ENCODE measurements around the gene MUC16.
"Not testable (repeated sequence)": the region's sequence is repeated elsewhere in the genome, so short reads cannot be mapped to it uniquely, and the experiment has no call there.

MUC16 gene

DNA sequence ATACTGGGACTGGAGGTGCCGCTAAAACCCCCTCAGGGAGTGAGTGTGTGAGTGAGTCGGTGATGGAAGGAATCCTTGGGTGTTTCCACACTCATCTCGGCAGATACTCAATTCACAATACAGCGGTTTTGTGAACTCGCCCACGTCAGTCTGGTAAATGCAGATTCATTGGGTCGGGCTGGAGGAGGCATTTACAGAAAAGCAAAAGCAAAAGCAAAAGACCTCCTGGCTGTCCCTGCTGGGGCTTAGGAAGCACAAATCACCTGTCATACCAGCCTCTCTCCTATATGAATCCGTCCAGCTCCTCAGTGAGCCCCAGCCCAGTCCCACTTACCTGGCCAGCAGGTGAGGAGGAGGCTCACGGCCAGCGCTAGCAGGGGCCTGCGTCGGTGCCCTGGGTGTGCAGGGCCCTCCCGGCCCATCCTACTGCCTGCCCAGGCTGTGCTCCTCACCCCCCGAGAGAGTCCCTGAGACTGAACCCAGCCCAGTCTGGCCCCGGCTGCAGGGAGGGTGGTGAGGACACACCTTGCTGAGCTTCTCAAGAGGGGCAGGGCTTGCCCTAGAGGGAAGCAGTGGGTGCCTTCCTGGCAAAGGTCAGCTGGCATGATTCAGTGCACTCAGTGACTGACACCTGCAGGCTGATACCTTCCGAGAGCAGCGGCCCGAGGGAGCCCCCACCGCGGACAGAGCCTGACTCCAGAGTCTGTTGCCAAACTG is at the start of gene MUC16:
Gene MUC16 (minus strand): TSS at position 475 of the 717 bp plus-strand sequence.
- no peak for DNase-seq (ENCODE audit: low read depth in 2 of 2)

DNA sequence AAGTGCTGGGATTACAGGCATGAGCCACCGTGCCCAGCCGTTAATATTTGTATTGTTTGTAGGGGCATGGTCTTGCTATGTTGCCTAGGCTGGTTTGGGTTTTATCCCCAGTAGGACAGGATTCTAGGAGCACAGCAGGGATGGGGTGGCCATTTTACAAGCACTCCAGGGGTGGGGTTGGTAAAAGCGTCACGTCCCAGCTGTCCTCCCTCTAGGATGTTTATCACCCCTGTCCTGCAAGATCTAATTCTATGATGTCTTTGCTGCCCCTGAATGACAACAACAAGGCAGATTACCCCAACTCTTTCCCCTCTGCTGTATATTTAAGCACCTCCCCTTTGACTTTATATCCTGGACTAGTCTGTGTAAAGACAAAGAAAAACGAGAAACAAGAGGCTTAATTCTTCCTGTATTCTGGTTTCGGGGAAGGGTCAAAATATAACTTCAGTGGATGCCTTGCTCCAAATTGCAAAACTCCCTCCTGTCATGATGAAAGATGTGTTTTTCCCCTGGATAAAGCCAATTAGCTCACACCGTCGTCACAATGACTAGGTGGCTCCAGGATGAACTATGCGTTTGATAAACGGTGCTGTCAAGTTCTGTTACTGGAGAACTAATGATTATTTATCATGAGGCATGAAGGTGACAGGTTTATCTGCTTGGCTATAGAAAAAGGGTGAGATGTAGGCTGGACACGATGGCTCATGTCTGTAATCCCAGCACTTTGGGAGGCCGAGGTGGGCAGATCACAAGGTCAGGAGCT is 48.9 kb upstream of the MUC16 start:
- no peak for DNase-seq (ENCODE audit: low read depth in 2 of 2)

DNA sequence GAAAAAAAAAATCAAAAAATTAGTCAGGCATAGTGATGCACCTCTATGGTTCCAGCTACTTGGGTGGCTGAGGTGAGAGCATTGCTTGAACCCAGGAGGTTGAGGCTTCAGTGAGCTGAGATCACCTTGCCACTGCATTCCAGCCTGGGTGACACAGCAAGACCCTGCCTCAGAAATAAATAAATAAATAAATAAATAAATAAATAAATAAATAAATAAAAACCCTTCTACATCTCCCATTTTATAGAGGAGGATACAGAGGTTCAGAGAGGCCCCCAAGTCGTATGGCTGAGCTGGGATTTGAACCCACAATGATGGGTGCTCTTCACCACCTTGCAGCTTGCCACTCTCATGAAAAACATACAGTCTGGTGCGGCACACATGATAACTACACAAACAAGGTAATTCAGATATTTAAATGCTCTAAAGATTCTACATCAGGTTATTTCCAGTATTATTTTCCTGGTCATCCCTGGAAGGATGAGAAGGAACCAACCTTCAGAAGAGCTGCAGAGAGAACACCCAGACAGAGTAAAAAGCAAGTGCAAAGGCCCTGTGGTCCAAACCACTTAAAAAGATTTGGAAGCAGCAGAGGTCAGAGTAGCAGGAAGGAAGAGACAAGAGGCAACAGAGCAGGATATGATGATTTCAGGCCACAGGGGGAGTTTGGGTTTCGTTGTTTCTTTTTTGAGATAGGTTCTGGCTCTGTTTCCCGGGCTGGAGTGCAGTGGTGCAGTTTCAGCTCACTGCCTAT is 47.5 kb upstream of the MUC16 start:
- no peak for DNase-seq (ENCODE audit: low read depth in 2 of 2)

DNA sequence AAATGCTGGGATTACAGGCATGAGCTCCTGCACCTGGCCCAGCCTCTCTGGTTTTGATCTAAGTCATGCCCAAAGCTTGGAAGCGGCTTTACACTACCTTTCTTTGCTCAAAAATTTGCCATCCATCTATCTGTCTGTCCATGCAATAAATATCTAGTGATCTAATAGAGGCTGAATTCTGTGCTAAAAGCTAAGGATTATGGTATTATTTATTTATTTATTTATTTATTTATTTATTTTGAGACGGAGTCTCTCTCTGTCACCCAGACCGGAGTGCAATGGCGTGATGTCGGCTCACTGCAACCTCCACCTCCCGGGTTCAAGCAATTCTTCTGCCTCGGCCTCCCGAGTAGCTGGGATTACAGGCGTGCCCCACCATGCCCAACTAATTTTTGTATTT is 45.9 kb upstream of the MUC16 start:
- not testable (repeated sequence) for DNase-seq (ENCODE audit: low read depth in 2 of 2)

DNA sequence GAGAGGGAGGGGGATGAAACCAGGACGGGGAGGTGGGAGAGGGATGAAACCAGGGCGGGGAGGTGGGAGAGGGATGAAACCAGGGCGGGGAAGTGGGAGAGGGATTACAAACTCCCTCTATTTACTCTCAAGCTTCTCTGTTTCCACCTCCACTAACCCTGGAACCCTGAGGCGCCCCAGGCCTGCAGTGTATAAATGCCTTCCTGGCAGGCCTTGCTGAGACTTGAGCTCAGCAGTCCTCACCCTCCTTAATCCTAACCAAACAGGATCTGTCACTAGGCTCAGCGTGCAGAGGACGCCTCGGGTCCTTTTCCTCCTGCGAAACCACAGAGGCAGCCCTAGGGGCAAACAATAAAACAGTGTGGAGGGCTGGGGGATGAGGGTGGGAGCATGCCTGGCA is 44.6 kb upstream of the MUC16 start:
- no peak for DNase-seq (ENCODE audit: low read depth in 2 of 2)

DNA sequence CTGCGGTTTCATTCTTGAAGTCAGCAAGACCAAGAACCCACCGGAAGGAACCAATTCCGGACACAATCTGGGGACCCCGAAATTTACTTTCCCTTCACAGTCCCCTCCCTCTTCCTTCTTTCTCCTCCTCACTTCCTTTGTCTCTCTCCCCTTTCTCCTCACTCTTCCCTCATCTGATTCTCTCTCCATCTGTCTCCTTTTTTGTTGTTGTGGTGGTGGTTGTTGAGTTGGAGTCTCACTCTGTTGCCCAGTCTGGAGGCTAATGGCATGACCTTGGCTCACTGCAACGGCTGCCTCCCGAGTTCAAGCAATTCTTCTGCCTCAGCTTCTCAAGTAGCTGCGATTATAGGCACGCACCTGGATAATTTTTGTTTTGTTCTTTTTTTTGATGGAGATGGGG is 44.0 kb upstream of the MUC16 start:
- DNase-seq (ENCODE audit: low read depth in 2 of 2): no peak

DNA sequence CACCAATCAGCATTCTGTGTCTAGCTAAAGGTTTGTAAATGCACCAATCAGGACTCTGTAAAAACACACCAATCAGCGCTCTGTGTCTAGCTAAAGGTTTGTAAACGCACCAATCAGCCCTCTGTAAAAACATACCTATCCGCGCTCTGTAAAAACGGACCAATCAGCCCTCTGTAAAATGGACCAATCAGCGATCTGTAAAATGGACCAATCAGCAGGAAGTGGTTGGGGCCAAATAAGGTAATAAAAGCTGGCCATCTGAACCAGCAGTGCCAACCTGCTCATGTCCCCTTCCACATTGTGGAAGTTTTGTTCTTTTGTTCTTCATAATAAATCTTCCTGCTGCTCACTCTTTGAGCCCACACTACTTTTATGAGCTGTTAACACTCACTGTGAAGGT is 43.5 kb upstream of the MUC16 start:
- DNase-seq (ENCODE audit: low read depth in 2 of 2): not testable (repeated sequence)

DNA sequence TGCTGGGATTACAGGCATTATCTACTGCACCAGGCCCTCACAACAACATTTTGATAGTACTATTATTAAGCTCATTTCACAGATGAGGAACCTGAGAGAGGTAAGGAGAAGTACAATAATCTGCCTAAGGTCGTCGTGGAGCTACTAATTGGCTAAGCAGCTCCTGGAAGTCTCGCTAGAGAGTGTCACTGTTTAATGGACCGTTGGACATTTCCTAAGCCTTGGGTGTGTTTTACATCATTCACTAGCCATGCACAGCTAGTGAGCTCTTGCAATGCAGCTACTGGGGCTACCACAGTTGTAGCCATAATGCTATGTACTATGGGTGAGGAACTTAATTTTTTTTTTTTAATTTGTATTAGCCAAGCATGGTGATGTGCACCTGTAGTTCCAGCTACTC is 42.7 kb upstream of the MUC16 start:
- DNase-seq (ENCODE audit: low read depth in 2 of 2): no peak

DNA sequence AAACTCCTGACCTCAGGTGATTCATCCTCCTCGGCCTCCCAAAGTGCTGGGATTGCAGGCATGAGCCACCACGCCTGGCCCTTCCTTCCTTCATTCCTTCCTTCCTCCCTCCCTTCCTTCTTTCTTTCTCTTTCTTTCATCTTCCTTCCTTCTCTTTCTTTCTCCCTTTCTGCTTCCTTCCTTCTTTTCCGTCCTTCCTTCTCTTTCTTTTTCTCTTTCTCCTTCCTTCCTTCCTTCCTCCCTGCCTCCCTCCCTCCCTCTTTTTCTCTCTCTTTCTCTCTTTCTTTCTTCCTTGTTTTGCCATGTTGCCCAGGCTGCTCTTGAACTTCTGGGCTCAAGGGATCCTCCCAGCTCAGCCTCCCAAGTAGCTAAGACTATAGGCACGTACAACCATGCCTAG is 36.5 kb upstream of the MUC16 start:
- no peak for DNase-seq (ENCODE audit: low read depth in 2 of 2)

DNA sequence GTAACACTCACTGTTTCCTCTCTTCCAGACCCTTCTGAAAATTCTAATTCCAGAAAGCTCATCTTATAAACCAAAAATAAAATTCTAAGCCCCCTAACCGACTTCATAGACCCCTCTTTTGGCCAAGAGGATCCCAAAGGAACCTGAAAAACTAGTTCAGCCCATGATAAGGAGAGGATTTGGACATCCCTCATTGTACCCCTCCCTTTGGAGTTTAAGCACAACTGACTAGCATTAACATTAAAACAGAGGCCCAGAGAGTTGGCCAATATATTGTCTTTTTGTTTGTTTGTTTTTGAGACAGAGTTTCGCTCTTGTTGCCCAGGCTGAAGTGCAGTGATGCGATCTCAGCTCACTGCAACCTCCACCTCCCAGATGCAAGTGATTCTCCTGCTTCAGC is 34.2 kb upstream of the MUC16 start:
- DNase-seq (ENCODE audit: low read depth in 2 of 2): no peak

DNA sequence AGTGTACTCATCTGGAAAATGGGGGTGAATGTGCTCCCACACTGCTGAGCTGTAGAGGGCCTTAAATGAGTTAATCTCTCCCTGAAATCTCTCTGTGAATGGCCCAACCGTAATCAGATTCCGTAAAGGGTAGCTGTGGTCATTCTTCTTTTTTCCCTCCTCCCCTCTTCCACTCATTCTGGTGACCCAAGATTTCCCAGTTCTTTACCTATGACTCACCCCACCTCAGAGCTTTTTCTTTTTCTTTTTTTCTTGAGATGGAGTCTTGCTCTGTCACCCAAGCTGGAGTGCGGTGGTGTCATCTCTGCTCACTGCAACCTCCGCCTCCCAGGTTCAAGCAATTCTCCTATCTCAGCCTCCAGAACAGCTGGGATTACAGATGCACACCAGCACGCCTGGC is 33.3 kb upstream of the MUC16 start:
- no peak for DNase-seq (ENCODE audit: low read depth in 2 of 2)

DNA sequence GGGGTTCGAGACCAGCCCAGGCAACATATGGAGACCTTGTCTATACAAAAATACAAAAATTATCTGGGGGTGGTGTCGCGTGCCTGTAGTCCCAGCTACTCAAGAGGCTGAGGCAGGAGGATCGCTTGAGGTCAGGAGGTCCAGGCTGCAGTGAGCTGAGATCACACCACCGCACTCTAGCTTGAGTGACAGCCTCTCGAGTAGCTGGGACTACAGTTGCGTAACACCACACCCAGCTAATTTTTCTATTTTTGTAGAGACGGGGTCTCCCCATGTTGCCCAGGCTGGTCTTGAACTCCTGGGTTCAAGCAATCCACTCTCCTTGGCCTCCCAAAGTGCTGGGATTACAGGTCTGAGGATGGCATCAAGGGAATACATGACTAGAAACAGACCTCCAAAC is 30.8 kb upstream of the MUC16 start:
- no peak for DNase-seq (ENCODE audit: low read depth in 2 of 2)

DNA sequence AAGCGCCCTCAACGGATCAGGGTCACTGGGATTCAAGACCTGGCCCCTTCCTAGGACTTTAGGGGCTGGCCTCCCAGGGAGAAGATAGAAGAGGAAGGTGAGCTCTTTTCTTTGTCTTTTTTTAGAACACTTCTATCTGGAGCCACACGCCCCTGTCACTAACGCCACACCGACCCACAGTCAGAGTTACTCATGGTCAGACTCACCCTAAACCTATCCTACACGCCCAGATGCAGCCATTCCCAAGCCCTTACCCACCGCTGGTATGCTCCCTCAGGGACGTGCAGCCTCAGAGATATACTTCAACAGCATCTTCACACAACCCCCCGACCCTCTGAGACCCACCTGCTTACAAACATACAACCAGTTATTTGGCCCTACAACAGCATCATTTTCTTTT is 29.9 kb upstream of the MUC16 start:
- DNase-seq (ENCODE audit: low read depth in 2 of 2): no peak

DNA sequence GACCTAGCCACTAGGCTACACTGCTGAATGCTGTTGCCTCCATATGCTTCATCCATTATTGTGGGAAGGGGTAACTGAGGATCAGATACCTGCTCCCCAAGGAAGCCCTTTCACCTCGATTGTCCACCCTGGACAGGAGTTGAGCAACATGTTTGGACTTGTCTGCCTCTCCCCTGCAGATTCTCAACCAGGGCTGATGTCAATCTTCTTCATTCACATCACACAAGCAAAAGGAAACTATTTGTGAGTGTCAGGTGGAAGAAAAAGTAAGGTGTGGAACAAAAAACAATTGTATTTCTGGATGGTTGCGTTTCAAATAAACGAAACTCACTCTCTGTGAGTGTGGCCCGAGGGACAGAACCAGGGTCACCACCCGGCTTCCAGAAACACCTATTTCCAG is 29.5 kb upstream of the MUC16 start:
- no peak for DNase-seq (ENCODE audit: low read depth in 2 of 2)

DNA sequence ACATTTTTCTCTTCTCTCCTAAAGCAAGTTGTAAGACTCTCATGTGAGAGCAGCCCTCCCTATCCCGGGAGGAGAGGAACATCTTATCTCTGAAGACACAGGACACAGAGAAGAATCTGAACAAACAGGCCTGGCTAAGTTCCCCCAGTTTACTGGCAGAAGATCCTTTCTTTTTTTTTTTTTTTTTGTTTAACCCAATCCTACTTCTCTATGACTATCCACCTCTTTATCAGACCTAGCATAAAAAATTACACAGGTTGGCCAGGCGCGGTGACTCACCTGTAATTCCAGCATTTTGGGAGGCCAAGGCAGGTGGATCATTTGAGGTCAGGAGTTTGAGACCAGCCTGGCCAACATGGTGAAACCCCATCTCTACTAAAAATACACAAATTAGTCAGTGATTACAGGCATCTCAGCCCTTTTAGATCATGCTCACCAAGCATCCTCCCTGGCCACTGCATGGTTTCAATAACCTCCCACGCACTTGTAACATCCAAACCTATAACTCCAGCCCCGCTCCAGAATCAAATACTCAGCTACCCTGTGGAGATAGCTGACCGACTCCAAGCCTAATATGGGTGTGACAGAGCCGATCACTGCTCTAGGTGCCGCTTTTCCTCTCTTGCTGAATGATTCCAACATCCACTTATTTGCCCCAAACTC is 27.3 kb upstream of the MUC16 start:
- no peak for DNase-seq (ENCODE audit: low read depth in 2 of 2)

DNA sequence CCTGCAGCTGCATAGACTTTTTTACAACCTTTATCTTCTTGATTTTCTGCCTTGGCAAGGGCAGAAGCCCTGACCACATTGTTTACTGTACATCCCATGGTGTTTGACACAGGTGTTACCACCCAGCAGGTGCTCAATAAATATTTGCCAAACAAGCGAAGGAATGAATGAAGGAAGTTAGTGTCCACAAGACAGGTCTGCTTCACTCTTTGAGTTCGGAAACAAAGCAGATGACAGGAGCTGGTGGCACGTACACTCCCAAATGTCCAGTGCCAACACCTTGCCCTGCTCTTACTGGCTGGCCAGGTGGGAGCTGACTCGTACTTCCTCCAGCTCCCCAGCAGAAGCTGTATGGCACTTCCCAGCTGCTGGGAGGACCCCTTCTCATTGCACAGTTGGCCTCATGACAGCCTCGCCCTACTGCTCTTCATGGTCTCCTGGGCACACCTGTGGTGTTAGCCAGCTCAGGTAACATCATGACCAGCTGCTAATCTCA is 22.0 kb upstream of the MUC16 start:
- no peak for DNase-seq (ENCODE audit: low read depth in 2 of 2)

DNA sequence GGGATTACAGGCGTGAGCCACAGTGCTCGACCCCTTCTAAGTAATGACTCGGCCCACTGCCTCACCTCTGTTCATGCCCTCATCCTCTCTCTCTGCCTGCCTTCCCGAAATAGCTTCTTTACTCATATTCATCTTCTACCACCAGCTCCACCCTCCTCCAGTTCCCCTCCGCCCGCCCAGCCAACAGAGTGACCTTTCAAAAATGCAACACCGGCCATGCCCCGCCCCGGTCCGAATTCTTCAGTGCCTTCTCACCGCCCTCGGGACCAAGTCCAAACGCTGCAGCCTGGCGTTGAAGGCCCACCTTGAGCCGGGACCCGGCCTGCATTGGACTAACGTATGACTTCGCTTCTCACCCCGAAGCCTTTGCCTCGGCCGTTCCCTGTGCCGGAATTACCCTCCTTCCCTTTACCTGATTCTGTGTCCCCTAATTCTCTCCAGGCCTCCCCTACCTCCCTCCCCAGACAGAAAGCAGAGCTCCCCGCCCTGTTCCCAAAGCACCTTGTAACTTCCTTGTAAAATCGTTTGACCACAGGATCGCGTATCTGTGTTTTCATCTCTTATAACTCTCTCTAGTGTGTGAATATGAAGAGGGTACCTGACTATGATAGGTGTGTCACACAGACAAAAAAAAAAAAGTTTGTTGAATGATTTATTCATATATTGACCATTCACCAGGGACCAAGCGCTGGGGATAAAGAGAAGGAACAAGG is 8.1 kb upstream of the MUC16 start:
- no peak for DNase-seq (ENCODE audit: low read depth in 2 of 2)

DNA sequence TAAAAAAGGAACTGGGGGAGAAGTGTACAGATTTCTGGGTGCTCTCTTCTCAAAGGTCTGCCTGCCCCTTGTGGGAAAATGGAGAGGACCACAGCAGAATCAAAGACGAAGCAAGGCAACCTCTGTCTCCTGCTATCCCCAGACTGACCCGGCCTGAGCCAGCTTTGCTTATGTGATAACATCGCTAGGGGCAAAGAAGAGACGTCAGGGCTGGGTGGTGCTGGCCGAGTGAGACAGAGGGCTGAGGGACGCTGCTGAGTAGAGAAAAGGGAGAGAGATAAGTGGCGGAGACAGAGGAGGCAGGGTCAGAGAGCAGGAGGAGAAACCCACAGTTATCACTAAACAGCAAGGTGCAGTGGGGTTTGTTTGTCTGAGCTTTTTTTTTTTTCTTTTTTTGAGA is 4.6 kb upstream of the MUC16 start:
- DNase-seq (ENCODE audit: low read depth in 2 of 2): no peak

DNA sequence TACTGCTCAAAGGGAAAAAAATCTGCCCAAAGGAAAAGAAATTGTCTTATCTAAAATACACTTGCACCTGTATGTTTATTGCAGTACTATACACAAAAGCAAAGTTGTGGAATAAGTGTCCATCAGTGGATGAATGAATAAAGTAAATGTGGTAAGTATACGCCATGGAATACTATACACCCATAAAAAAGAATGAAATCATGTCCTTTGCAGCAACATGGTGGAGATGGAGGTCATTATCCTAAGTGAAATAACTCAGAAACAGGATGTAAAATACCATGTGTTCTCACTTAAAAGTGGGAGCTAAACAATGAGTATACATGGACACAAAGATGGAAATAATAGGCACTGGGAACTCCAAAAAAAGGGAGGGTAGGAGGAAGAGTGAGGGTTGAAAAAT is 3.8 kb upstream of the MUC16 start:
- no peak for DNase-seq (ENCODE audit: low read depth in 2 of 2)

DNA sequence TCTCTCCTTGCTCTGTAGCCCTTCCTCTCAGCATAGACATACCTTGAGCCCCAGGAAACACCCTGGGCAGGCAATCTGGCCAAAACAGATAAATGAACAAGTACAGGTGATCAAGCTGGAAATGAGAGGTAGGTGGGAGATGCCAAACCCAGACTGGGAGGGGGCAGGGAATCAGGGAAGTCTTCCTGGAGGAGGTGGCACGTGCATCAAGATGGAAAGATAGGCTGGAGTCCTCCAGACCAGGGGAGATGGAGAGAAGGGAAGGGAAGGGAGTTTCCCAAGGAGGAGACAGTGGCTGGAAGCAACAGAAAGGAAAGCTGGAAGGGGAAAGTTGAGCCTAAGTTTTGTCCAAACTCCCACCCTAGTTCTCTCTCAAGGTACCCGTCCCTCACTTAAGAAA is 1.7 kb upstream of the MUC16 start:
- DNase-seq (ENCODE audit: low read depth in 2 of 2): no peak

DNA sequence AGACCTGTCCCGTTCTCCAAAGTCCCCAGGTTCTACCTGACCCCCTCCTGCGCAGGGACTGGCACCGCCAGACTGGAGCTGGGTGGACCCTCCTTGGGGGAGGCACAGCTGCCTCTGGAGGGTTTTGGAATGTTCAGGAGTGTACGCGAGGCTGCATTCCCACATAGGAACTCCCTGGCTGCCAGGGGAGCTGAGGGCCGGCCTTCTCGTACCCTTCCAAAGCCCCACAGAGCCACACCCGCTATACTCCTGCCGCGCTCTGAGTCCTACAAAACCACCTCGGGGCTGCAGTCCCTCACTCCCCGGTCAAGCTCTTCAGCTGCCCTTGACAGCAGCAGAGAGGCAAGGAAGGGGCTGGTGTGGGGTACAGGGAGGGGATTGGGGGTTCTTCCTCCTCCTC is 484 bp upstream of the MUC16 start:
- no peak for DNase-seq (ENCODE audit: low read depth in 2 of 2)

DNA sequence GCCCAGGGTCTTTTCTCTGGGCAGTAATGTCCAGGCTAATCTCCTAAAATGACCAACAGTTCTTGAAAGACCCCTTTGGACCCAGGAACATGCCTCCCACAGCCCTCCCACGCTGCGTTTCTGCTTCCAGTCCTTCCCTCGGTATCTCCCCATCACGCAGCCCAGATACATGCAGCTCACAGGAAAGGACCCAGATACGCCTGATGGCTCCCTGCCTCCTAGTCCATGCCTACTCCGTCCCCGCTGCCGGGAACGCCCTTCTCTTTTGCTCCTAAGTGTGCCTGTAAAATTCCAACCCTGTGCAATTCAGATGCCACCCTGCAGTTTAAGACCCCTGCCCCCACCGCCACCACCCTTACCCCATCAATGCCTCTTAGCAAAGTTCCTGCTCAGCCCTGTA is 778 bp downstream of the MUC16 start:
- DNase-seq (ENCODE audit: low read depth in 2 of 2): no peak

All from stimulated activated CD8-positive, alpha-beta memory T cell treated with anti-CD3 and anti-CD28 coated beads, Interleukin-7, amount 100 ng/mL, for 1 hour (primary cell).